Stimulated activated CD4-positive, alpha-beta T cell treated with anti-CD3 and anti-CD28 coated beads, Interleukin-1b, Interleukin-23, amount 100 ng/mL, for 48 hours (primary cell): ENCODE data around the gene CBFA2T3.

Experiments
- DNase-seq: peaks from one replicate; pipeline ENCODE4 v3.0.0-alpha.2; 2020

CBFA2T3 gene

DNA sequence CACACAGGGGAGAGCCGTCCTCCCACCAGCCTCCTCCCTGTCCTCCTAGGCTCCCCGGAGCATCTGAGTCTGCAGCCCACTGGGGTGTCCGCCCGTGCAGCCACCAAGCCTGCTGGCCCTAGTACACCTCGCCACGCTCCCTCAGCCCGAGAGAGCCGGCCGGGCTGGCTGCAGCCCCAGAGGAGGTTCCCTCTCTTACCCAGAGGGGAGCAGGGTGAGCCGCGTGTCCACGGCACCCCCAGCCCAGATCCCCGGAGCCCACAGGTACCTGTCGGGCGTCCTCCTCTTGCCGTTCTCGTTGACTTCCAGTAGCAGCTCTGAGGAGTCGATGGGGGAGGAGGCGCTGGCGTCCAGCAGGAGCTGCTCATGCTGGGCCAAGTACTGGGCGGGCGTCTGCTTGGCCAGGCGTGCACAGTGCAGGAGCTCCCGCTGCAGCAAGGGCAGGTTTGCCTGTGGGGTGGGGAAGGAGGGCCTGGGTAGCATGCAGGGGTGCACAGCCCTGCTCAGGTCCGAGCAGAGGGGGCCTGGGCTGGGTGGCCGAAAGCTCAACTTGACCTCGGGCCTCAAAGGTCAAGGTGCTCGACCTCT lies 91.2 kb downstream of the CBFA2T3 start:
- no peak for DNase-seq

DNA sequence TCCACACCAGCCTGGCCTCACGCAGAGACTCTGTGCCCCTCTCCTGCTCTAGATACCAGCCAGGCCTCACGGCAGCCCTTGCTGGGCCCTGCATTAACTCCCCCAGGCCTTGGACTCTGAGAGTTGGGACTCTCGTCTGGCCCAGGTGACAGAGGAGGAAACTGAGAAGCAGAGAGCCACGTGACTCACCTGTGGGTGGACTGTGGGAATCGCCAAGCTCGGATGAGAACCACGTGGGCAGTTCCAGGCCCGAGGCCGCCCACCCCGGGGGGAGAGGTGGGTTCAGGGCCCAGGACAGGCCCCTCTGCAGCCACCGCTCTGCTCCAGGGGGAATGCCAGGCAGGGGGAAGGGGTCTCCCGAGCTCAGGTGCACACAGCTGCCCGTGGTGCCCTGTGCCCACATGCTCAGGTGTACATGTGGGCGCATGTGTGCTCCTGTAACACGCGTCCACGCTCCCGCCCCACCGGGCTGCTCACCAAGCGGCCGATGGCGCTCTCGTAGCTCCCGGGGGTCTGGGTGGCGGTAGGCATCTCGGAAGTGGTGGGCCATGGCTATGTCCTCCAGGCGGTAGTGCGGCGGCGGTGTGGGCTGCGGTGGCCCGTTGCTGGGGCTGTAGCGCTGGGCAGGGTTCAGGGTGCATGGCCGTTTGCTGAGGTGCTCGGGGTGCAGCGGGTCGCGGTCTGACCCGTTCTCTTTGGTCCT lies 92.3 kb downstream of the CBFA2T3 start:
- no peak for DNase-seq

DNA sequence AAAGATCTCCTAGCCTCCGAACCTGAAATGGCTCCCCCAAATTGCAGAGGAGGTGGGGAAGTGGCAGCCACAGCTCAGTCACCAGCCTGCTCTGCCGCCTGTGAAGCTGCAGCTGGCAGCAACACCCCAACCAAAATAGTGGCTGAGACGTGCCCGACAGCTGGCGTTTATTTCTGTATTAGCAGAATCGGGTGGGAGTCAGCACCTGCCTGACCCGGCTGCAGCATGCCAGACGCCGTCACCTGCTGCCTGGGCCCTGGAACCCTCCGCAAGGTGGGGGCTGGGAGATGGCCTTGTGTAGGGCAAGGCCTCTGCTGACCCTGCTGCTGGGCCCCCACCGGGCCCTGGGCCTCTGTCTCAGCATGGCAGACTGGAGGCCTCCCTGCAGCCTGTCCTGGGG lies 93.1 kb downstream of the CBFA2T3 start:
- no peak for DNase-seq

GRCh38 chr16:88883117-88883895 lies 93.7 kb downstream of the CBFA2T3 start:
- DNase-seq, result no peak

- no peak for DNase-seq
Measured at GRCh38 chr16:88882358-88883030, 94.5 kb downstream of the CBFA2T3 start.

DNA sequence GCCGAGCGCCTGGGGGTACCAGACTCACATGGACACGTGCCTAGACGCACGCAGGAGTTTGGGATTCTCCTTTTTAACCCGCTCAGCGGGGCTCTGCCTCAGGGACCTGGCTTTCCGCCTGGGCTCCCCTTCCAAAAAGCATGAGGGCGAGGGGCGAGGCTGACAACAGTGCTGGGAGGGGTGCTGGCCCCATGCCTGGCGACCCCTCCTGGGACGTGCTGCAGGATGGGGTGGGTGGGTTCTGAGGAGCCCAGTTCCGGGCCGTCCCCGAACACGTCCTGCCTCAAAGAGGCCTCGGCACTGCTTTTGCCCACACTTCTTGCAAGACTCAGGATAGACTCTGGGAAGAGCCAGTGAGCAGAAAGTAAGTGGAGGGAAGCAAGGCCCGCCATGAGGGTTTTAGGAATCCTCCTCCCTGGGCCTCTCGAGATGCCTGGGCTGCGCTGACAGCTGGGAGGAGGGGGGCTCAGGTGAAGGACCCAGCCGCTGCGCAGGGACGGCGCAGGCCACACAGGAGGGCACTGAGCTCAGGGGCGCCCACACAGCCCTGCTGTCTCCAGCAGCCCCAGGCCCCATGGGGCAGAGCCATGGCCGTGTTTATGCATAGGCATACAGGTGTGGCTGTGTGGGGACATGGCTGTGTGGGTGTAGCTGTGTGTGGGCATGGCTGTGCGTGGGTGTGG lies 95.2 kb downstream of the CBFA2T3 start:
- no peak for DNase-seq

DNA sequence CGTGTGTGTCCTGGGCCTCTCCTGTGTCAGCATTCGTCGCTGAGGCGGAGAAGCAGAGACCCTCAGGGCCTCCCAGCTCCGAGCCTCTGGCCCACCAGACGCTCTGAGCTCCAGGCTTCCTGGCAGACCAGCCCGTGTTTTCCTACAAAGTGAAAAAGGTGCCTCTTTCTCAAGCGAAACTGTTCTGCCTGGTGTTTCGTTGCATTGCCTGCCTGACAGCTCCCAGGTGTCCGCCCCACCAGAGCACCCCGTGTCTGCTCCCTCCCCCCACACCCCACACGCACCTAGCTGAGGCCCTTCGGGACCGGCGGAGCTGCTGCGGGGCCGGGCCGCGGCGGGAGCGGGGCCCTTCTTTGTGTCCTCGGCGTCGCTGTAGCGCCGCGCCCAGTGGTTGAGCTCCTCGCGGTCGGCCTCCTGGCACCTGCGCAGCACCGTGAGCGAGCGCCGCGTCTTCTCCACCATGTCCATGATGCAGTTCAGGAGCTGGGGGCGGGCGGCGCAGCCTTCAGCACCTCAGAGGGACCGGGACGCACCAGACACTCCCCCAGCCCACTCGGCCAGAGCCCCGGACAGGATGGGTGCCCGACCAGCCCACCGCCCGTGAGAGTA lies 95.9 kb downstream of the CBFA2T3 start:
- no peak for DNase-seq

GRCh38 chr16:88880226-88881006 lies 96.6 kb downstream of the CBFA2T3 start:
- no peak for DNase-seq

GRCh38 chr16:88879788-88880055 lies 97.3 kb downstream of the CBFA2T3 start:
- no peak for DNase-seq

DNA sequence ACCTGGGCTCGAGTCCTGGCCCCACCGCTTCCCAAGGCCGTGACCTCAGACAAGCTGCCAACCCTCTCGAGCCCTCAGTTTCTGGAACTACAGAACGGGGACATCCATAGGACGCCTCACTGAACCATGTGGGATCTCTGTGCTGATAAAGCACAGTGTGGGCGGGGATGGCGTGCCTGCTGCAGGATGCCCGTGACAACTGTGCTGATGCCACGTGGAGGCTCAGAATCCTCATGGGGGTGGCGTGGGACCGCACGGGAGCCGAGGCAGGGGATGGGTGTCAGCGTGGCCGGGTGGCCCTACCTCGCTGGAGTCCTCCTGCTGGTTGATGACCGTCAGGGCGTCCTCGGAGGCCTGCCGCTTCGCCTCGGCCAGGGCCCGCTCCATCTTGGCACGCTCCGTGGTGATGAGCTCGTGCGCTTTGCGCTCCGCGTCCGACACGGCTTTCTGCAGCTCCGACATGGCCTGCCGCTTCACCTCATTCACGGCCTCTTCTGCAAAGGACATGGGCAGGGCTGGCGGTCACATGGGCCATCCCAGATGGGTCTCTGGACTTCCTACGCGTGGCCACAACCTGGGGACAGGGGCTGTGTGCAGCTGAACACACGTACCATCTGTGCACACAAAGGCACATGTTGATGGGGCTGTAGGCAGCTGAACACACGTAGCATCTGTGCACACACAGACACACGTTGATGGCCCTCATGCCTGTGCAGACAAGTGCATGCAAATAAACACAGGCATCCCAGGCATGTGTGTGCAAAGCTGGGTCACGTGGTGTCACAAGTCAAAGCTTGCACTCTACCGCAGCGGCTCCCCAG lies 97.8 kb downstream of the CBFA2T3 start:
- DNase-seq, result no peak

- DNase-seq, result no peak
Measured at GRCh38 chr16:88878356-88878755, 98.7 kb downstream of the CBFA2T3 start.

DNA sequence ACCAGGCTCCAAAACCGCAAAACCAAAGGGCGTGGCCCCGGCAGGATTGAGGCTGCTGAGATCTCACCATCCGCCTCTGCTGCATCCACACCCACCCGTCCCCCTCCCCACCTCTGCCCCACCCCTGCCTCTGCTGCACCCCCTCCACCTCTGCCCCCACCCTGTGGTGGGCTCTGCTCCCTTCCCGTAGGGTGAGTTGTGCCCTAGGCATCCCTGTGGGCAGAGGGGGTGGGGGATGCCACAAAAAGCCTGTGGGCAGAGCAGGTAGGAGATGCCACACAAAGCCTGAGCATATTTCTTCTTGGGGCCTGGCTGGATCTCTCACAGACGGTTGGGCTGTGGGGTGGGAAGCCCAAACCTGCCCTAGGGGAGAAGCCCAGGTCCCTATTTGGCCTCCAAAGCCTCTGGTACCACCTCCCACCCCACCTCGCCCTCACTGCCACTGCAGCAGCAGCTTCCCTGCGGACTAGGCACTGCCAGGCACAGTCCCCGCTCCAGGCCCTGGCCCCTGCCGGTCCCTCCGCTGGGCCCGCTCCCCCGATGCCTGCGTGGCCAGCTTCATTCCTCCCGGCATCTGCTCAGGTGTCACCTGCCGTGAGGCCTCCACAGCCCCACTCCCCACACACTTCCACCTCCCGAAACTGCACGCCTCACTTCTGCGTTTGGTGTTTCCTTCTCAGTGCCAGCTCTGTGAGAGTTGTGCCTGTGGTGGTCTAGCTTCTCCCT lies 99.3 kb downstream of the CBFA2T3 start:
- DNase-seq, result no peak

DNA sequence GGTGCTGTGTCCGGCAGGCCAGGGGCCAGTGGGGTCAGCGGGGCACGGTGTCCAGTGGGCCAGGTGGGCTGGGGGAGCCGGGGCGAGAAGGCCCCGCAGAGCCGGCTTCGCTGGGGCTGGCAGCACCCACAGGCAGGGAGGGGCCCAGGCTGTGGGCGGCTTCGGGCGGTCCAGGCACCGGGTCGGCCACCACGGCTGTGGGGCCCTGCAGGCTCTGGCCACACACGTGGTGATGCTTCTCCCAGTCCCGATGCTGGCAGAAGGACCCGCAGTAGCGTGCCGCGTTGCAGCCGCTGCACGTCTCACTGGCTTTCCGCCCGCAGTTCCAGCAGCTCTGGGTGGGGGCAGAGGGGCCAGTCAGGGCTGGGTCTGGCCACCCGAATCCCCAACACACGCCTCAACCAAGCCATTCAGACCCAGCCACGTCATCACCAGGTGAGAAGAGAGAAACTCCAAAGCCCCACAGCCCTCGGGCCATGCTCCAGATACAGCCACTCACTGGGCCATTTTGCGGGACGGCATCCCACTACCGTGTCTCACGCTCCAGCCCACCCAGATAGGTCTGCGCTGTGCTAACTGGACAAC lies 100.0 kb downstream of the CBFA2T3 start:
- no peak for DNase-seq

GRCh38 chr16:88875703-88876234 lies 101.2 kb downstream of the CBFA2T3 start:
- no peak for DNase-seq

DNA sequence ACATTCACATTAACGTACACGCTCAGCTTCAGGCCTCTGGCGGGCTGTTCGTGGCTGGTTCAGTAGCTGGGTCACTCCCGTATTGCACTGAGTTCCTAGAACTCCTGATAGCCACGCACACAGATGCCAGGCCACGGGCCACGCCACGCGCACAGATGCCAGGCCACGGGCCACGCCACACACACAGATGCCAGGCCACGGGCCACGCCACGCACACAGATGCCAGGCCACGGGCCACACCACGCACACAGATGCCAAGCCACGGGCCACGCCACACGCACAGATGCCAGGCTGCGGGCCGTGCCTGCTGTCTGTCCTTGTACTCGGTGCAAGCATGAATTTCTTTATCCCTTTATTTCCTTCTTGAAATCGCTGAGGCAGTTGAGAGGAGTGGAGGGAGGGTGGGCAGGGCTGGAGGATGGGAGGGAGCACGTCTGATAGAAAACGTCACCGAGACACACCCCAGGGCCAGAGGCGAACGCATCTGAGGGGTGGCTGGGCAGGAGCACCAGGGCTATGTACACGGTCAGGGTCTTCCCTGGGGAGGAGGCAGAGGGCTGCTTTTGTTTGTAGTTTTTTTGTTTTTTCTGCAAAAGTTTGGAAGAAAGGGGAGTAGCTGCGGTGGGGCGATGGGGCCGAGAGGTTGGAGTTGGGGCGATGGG lies 101.9 kb downstream of the CBFA2T3 start:
- DNase-seq, result no peak

DNA sequence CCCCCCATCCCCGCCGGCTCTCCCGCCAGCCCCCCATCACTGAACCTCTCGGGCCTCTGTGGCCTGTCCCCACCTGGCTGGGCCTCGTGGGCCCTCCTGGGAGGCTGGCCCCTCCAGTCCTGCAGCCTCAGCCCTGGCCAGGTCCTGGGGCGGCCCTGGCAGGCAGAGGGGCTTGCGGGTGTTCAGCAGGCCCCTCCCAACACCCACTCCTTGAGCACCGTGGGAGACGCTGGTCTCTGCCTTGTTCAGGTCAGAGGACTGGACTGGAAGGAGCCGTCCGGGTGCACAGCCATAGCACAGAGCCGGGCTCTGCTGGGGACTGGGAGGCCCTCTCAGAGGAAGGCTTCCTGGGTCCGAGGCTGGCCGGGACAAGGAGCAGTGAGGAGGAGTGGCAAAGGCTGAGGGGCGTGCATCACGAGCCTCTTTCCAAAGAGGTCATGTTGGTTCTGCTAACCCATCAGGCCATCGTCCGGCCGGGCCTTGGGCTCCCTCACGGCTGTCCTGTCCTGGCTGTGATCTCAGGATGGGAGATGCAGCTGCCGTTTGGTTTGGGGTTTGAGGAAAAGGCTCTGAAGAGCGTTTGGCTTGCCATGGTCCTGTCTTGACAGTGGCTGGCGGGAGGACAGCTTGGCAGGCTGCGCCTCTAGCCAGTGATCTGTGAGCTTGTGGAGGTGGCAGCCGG lies 104.2 kb downstream of the CBFA2T3 start:
- DNase-seq, result no peak

GRCh38 chr16:88871730-88872416 lies 105.1 kb downstream of the CBFA2T3 start:
- no peak for DNase-seq

DNA sequence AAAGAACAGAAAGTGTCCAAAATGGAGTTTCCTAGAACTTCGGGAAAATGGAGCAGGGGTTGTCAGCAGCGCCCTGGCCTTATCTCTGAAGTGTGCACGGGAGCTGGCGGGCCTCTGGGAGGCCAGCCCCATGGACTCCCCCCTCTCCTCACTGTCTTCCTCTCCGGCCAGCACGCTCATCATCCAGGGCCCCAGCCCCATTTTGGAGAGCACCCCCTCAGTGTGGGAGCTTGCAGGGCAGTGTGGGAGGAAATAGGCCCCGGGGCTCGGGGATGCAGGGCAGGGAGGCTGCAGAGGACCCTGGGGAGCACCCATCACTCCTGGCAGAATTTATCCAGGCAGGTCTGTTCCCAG lies 105.7 kb downstream of the CBFA2T3 start:
- DNase-seq, result no peak
